GM18498 (cell line): ENCODE measurements around the gene NME3.

ENCODE experiments used
- ATAC-seq: cut with Tn5 transposase; IDR thresholded peaks from one replicate; pipeline ENCODE4 v1.9.1; 2021; ENCODE audit warnings: mild to moderate bottlenecking, moderate library complexity; ENCODE audit not compliant: unreplicated experiment

Gene NME3

GRCh38 chr16:1794221-1794871 is 23.0 kb upstream of the NME3 start:
- no peak for ATAC-seq

- no peak for ATAC-seq
Observed at GRCh38 chr16:1793578-1794220, 22.4 kb upstream of the NME3 start, which contains the start of gene IGFALS. IGFALS (minus strand) TSS chr16:1793705; CDS start chr16:1793652, 53 bp downstream.

- ATAC-seq: no peak
Observed at GRCh38 chr16:1792836-1793577, 21.7 kb upstream of the NME3 start.

- ATAC-seq: no peak
Observed at GRCh38 chr16:1791943-1792812, 20.8 kb upstream of the NME3 start.

- no peak for ATAC-seq
Observed at GRCh38 chr16:1791256-1791942, 20.1 kb upstream of the NME3 start.

- no peak for ATAC-seq
Observed at GRCh38 chr16:1790611-1791255, 19.4 kb upstream of the NME3 start.

- no peak for ATAC-seq
Observed at GRCh38 chr16:1790261-1790610, 18.9 kb upstream of the NME3 start.

GRCh38 chr16:1789643-1790045 is 18.3 kb upstream of the NME3 start:
- no peak for ATAC-seq

GRCh38 chr16:1788708-1789100 is 17.4 kb upstream of the NME3 start:
- ATAC-seq: no peak

- no peak for ATAC-seq
Observed at GRCh38 chr16:1788095-1788707, 16.9 kb upstream of the NME3 start.

- no peak for ATAC-seq
Observed at GRCh38 chr16:1787322-1788094, 16.2 kb upstream of the NME3 start.

- no peak for ATAC-seq
Observed at GRCh38 chr16:1787056-1787321, 15.6 kb upstream of the NME3 start.

- ATAC-seq: no peak
Observed at GRCh38 chr16:1786242-1787055, 15.1 kb upstream of the NME3 start.

- ATAC-seq: no peak
Observed at GRCh38 chr16:1785846-1786170, 14.5 kb upstream of the NME3 start.

GRCh38 chr16:1784977-1785845 is 13.9 kb upstream of the NME3 start:
- ATAC-seq: no peak

GRCh38 chr16:1782408-1783264 is 11.3 kb upstream of the NME3 start, which contains the start of the genes NUBP2 and SPSB3:
NUBP2 (plus strand) TSS chr16:1782960; CDS start chr16:1783021, 61 bp downstream.
SPSB3 (minus strand) TSS chr16:1782571; CDS start chr16:1781483, 1,088 bp downstream.
- ATAC-seq: peak; percentile 85
